ENCODE measurements around the gene ARL2. TPM values are rescaled to one million over a fixed set of nuclear protein-coding genes. Genes with fewer than 3 reads are reported as not detected.

Gene ARL2
- total RNA-seq, 2 experiments from 2014 or later = 10.5 to 11.1 TPM

- Histone ChIP-seq H3K4me3 (ENCODE audit: low read length) (no peak overlapping the region), H3K36me3 (ENCODE audit: insufficient read depth, low read length) (peaks cover 45% of the 10 kb centered on the region), H3K4me1 (ENCODE audit: insufficient read depth, low read length) (peaks cover under 1% of the 10 kb centered on the region), H3K27ac (ENCODE audit: low read depth in 1 of 2, low read length in 2 of 2) (no peak overlapping the region), H3K27me3 (ENCODE audit: control insufficient read depth in 1 of 2, insufficient read depth in 2 of 2, low read length in 2 of 2) (no peaks in the 10 kb centered on the region), H3K9me3 (ENCODE audit: control insufficient read depth in 1 of 2, insufficient read depth in 1 of 2, low read length in 2 of 2) (no peaks in the 10 kb centered on the region)
- H3K9me3 Mint-ChIP-seq = no peaks in the 10 kb centered on the region
- DNase-seq (no peak), ATAC-seq (ENCODE audit: poor library complexity) (no peak)
- peaks cover 30% of the 10 kb centered on the region for H3K36me3 Mint-ChIP-seq (ENCODE audit: low read depth)
- intact Hi-C loops (cut with DNase I, micrococcal nuclease) = no loop called here
- H3K27me3 Mint-ChIP-seq = no peaks in the 10 kb centered on the region
- CTCF ChIA-PET = no interaction called here
- H3K4me1 Mint-ChIP-seq (ENCODE audit: low read depth) = no peaks in the 10 kb centered on the region
- no peak for TF ChIP-seq CTCF (IDR thresholded peaks at IDR 0.05)
- POLR2A ChIA-PET = no interaction called here
- H3K27ac Mint-ChIP-seq = no peak overlapping the region
- no peak overlapping the region for H3K4me3 Mint-ChIP-seq
These were observed 20.5 kb downstream of the ARL2 start for GRCh38 chr11:65034423-65034822.

GRCh38 chr11:65035579-65035978 is 21.6 kb downstream of the ARL2 start:
- no peak for DNase-seq
- Mint-ChIP-seq H3K27me3 (no peaks in the 10 kb centered on the region), H3K9me3 (no peaks in the 10 kb centered on the region), H3K36me3 (ENCODE audit: low read depth) (peaks cover 32% of the 10 kb centered on the region), H3K27ac (no peak overlapping the region), H3K4me3 (no peak overlapping the region), H3K4me1 (ENCODE audit: low read depth) (peaks cover 2% of the 10 kb centered on the region)
- no peak for ATAC-seq (ENCODE audit: poor library complexity)
- POLR2A ChIA-PET = no interaction called here
- no peak overlapping the region for H3K4me3 ChIP-seq (ENCODE audit: low read length)
- no peaks in the 10 kb centered on the region for H3K27me3 ChIP-seq (ENCODE audit: control insufficient read depth in 1 of 2, insufficient read depth in 2 of 2, low read length in 2 of 2)
- peaks cover 10% of the 10 kb centered on the region for H3K4me1 ChIP-seq (ENCODE audit: insufficient read depth, low read length)
- CTCF ChIA-PET = no interaction called here
- H3K27ac ChIP-seq (ENCODE audit: low read depth in 1 of 2, low read length in 2 of 2) = no peak overlapping the region
- no peaks in the 10 kb centered on the region for H3K9me3 ChIP-seq (ENCODE audit: control insufficient read depth in 1 of 2, insufficient read depth in 1 of 2, low read length in 2 of 2)
- H3K36me3 ChIP-seq (ENCODE audit: insufficient read depth, low read length) = peaks cover 48% of the 10 kb centered on the region
- no peak for TF ChIP-seq CTCF (IDR thresholded peaks at IDR 0.05)
- intact Hi-C loops (cut with DNase I, micrococcal nuclease) = no loop called here

- H3K4me3 Mint-ChIP-seq = no peak overlapping the region
These were observed 23.0 kb downstream of the ARL2 start for GRCh38 chr11:65036931-65037330.

More at GRCh38 chr11:65036931-65037330, 23.0 kb downstream of the ARL2 start:
- Mint-ChIP-seq H3K36me3 (ENCODE audit: low read depth) (peaks cover 35% of the 10 kb centered on the region), H3K9me3 (no peaks in the 10 kb centered on the region), H3K4me1 (ENCODE audit: low read depth) (peaks cover 9% of the 10 kb centered on the region), H3K27ac (no peak overlapping the region), H3K27me3 (no peaks in the 10 kb centered on the region)
- Histone ChIP-seq H3K27me3 (ENCODE audit: control insufficient read depth in 1 of 2, insufficient read depth in 2 of 2, low read length in 2 of 2) (no peaks in the 10 kb centered on the region), H3K4me3 (ENCODE audit: low read length) (no peak overlapping the region), H3K27ac (ENCODE audit: low read depth in 1 of 2, low read length in 2 of 2) (no peak overlapping the region), H3K36me3 (ENCODE audit: insufficient read depth, low read length) (peaks cover 39% of the 10 kb centered on the region), H3K4me1 (ENCODE audit: insufficient read depth, low read length) (peaks cover 17% of the 10 kb centered on the region), H3K9me3 (ENCODE audit: control insufficient read depth in 1 of 2, insufficient read depth in 1 of 2, low read length in 2 of 2) (no peaks in the 10 kb centered on the region)
- ChIA-PET POLR2A (no interaction called here), CTCF (no interaction called here)
- no peak for TF ChIP-seq CTCF (IDR thresholded peaks at IDR 0.05)
- intact Hi-C loops (cut with DNase I, micrococcal nuclease) = no loop called here
- ATAC-seq (ENCODE audit: poor library complexity) (no peak), DNase-seq (no peak)

Data from CD4-positive, alpha-beta T cell (primary cell).